Chondrocyte (in vitro differentiated cells): Measurements from ENCODE around the gene OR4S2. TPM values are rescaled to one million over a fixed set of nuclear protein-coding genes. Genes with fewer than 3 reads are reported as not detected.

ENCODE experiments used
- DNase-seq: peaks from one replicate; pipeline ENCODE4 v3.0.0; 2021; ENCODE audit warnings: mixed read lengths, low spot score
- H3K27ac Mint-ChIP-seq: one replicate; pipeline ENCODE4 v1.8.0; 2021; ENCODE audit warnings: mild to moderate bottlenecking, moderate library complexity, mixed read lengths; ENCODE audit not compliant: unreplicated experiment
- H3K27me3 Mint-ChIP-seq: 2 replicates; pipeline ENCODE4 v1.8.0; 2021; ENCODE audit warnings: low read depth, mixed read lengths
- H3K36me3 Mint-ChIP-seq: 2 replicates; pipeline ENCODE4 v1.8.0; 2021; ENCODE audit warnings: low read depth, mixed read lengths
- H3K4me1 Mint-ChIP-seq: 2 replicates; pipeline ENCODE4 v1.8.0; 2021; ENCODE audit warnings: low read depth, mild to moderate bottlenecking, mixed read lengths
- H3K4me3 Mint-ChIP-seq: one replicate; pipeline ENCODE4 v1.8.0; 2021; ENCODE audit warnings: mild to moderate bottlenecking, moderate library complexity, mixed read lengths; ENCODE audit not compliant: unreplicated experiment
- H3K9me3 Mint-ChIP-seq: 2 replicates; pipeline ENCODE4 v1.8.0; 2021; ENCODE audit warnings: low read depth, mixed read lengths
- CTCF ChIP-seq: fragments of 200-600 bp; sonication (generic); IDR thresholded peaks from 2 replicates; pipeline ENCODE4 v1.5.0; 2021; ENCODE audit warnings: antibody characterized with exemption, mild to moderate bottlenecking, moderate library complexity
- total RNA-seq: library from RNA; stranded (reverse); gene quantifications from 3 replicates; pipeline ENCODE4 v1.2.1, GENCODE V29; 2021

OR4S2 gene
- total RNA-seq, 1 donor from 2014 or later: not detected

GRCh38 chr11:55673860-55674259 is 25.7 kb downstream of the OR4S2 start:
- H3K4me1 Mint-ChIP-seq: no peaks in the 10 kb centered on the region
- no peaks in the 10 kb centered on the region for H3K36me3 Mint-ChIP-seq
- no peak overlapping the region for H3K4me3 Mint-ChIP-seq
- no peaks in the 10 kb centered on the region for H3K27me3 Mint-ChIP-seq
- no peak overlapping the region for H3K27ac Mint-ChIP-seq
- peaks cover 20% of the 10 kb centered on the region for H3K9me3 Mint-ChIP-seq
- no peak for DNase-seq
- TF ChIP-seq CTCF: no peak

- H3K9me3 Mint-ChIP-seq: peaks cover 21% of the 10 kb centered on the region
Measured at GRCh38 chr11:55697817-55698216, 49.7 kb downstream of the OR4S2 start.

GRCh38 chr11:55701429-55701828 is 53.3 kb downstream of the OR4S2 start:
- H3K27me3 Mint-ChIP-seq: no peaks in the 10 kb centered on the region

More at GRCh38 chr11:55697817-55698216, 49.7 kb downstream of the OR4S2 start:
- Mint-ChIP-seq H3K4me1 (no peaks in the 10 kb centered on the region), H3K36me3 (no peaks in the 10 kb centered on the region), H3K4me3 (no peak overlapping the region), H3K27ac (no peak overlapping the region), H3K27me3 (no peaks in the 10 kb centered on the region)
- DNase-seq: no peak
- TF ChIP-seq CTCF: no peak

More at GRCh38 chr11:55701429-55701828, 53.3 kb downstream of the OR4S2 start:
- peaks cover 26% of the 10 kb centered on the region for H3K9me3 Mint-ChIP-seq
- no peak overlapping the region for H3K4me3 Mint-ChIP-seq
- H3K36me3 Mint-ChIP-seq: peaks cover 3% of the 10 kb centered on the region
- H3K27ac Mint-ChIP-seq: no peak overlapping the region
- no peaks in the 10 kb centered on the region for H3K4me1 Mint-ChIP-seq
- no peak for DNase-seq
- no peak for TF ChIP-seq CTCF

Other genes with a start within 250 kb of the OR4S2 start
- not detected in 3 replicates for gene OR4C15, start 93.9 kb upstream of the OR4S2 start, total RNA-seq
- gene OR4C16, start 76.2 kb upstream of the OR4S2 start, total RNA-seq: not detected in 3 replicates
- gene OR4C11, start 40.7 kb upstream of the OR4S2 start, total RNA-seq: not detected in 3 replicates
- not detected in 3 replicates for gene OR4P4, start 13.2 kb upstream of the OR4S2 start, total RNA-seq
- gene OR4C6, start 13.9 kb downstream of the OR4S2 start, total RNA-seq: not detected in 3 replicates
- gene OR5D13, start 125.1 kb downstream of the OR4S2 start, total RNA-seq: not detected in 3 replicates
- gene OR5D14, start 147.2 kb downstream of the OR4S2 start, total RNA-seq: not detected in 3 replicates
- not detected in 3 replicates for gene OR5L1, start 163.0 kb downstream of the OR4S2 start, total RNA-seq
- gene OR5D18, start 171.3 kb downstream of the OR4S2 start, total RNA-seq: not detected in 3 replicates
- not detected in 3 replicates for gene OR5L2, start 178.9 kb downstream of the OR4S2 start, total RNA-seq
- not detected in 3 replicates for gene OR5D16, start 190.4 kb downstream of the OR4S2 start, total RNA-seq
- gene TRIM51, start 235.0 kb downstream of the OR4S2 start, total RNA-seq: not detected in 3 replicates